IMR-90 (cell line): ENCODE results near the gene PRTG. TPM values are rescaled to one million over a fixed set of nuclear protein-coding genes. Genes with fewer than 3 reads are reported as not detected.

Experiments used
- ATAC-seq: fragments of 200-7000 bp; cut with Tn5 transposase; 2 replicates; pipeline ENCODE4 v1.9.1; 2020; ENCODE audit warnings: low read depth, mild to moderate bottlenecking, moderate library complexity
- BruUV-seq: library from RNA; stranded (reverse); fragments of 400-500 nt; replicated peaks from 2 replicates; lab custom pipeline; 2021; lab: Mats Ljungman, UMichigan
- CTCF ChIA-PET: fragments of 300-600 bp; formaldehyde crosslinking; extraction: SDS; loops from one replicate; lab custom pipeline; 2021; ENCODE audit warnings: antibody characterized with exemption; lab: Yijun Ruan, JAX
- POLR2A ChIA-PET: fragments of 300-600 bp; sonication (Branson Sonifier 250); formaldehyde crosslinking; loops from one replicate; lab custom pipeline; 2022; ENCODE audit warnings: antibody characterized with exemption; ENCODE audit not compliant: unreplicated experiment; lab: Charles Lee
- DNase-seq: peaks from one replicate; pipeline ENCODE4 v3.0.0; 2013
- H2AFZ ChIP-seq: replicated peaks from 2 replicates; pipeline ENCODE3; 2013; ENCODE audit warnings: low read length, mild to moderate bottlenecking; ENCODE audit not compliant: poor library complexity
- H2AK5ac ChIP-seq: 2 replicates; pipeline ENCODE4 v1.6.1; 2013; ENCODE audit warnings: low read depth, low read length, inconsistent platforms
- H2AK9ac ChIP-seq: replicated peaks from 2 replicates; pipeline ENCODE3; 2013; ENCODE audit warnings: mild to moderate bottlenecking, low read depth, low read length, moderate library complexity; ENCODE audit not compliant: poor library complexity
- H2BK120ac ChIP-seq: 2 replicates; pipeline ENCODE4 v1.6.1; 2013; ENCODE audit warnings: low read depth, low read length, inconsistent platforms
- H2BK15ac ChIP-seq: 3 replicates; pipeline ENCODE4 v1.6.1; 2013; ENCODE audit warnings: low read depth, low read length, inconsistent platforms
- H2BK20ac ChIP-seq: 2 replicates; pipeline ENCODE4 v1.6.1; 2013; ENCODE audit warnings: low read depth, mild to moderate bottlenecking, inconsistent platforms, low read length, moderate library complexity
- H2BK5ac ChIP-seq: 2 replicates; pipeline ENCODE4 v1.6.1; 2013; ENCODE audit warnings: mild to moderate bottlenecking, low read depth, low read length, inconsistent platforms; ENCODE audit not compliant: poor library complexity, severe bottlenecking
- H3K14ac ChIP-seq: replicated peaks from 2 replicates; pipeline ENCODE4 v1.6.1; 2013; ENCODE audit warnings: low read depth, low read length, inconsistent platforms
- H3K18ac ChIP-seq: 2 replicates; pipeline ENCODE4 v1.6.1; 2013; ENCODE audit warnings: low read depth, low read length, control low read depth
- H3K23ac ChIP-seq: 2 replicates; pipeline ENCODE4 v1.6.1; 2013; ENCODE audit warnings: low read depth, low read length, inconsistent platforms
- H3K27ac ChIP-seq: 2 replicates; pipeline ENCODE4 v1.5.1; 2013; ENCODE audit warnings: mild to moderate bottlenecking, control low read depth, low read length; ENCODE audit not compliant: insufficient read depth
- H3K27me3 ChIP-seq: 2 replicates; pipeline ENCODE4 v1.6.1; 2013; ENCODE audit warnings: low read length; ENCODE audit not compliant: control insufficient read depth, insufficient read depth
- H3K36me3 ChIP-seq: 2 replicates; pipeline ENCODE4 v1.6.1; 2013; ENCODE audit warnings: low read length, mixed read lengths; ENCODE audit not compliant: control insufficient read depth, insufficient read depth
- H3K4ac ChIP-seq: 2 replicates; pipeline ENCODE4 v1.6.1; 2013; ENCODE audit warnings: low read depth, low read length, inconsistent platforms
- H3K4me1 ChIP-seq: 2 replicates; pipeline ENCODE4 v1.6.1; 2013; ENCODE audit warnings: low read length, mixed read lengths; ENCODE audit not compliant: control insufficient read depth, insufficient read depth
- H3K4me2 ChIP-seq: 2 replicates; pipeline ENCODE4 v1.6.1; 2013; ENCODE audit warnings: low read depth, mild to moderate bottlenecking, control low read depth, low read length, moderate library complexity
- H3K4me3 ChIP-seq: 2 replicates; pipeline ENCODE4 v1.5.1; 2013; ENCODE audit warnings: low read depth, mild to moderate bottlenecking, control low read depth, low read length, moderate library complexity; ENCODE audit not compliant: insufficient read depth
- H3K56ac ChIP-seq: 2 replicates; pipeline ENCODE4 v1.6.1; 2013; ENCODE audit warnings: low read length, inconsistent platforms; ENCODE audit not compliant: insufficient read depth; ENCODE audit errors: extremely low read depth
- H3K79me1 ChIP-seq, 2 experiments: 2 replicates each; pipeline ENCODE4 v1.6.1; 2013; ENCODE audit warnings: low read length in 2 of 2, inconsistent platforms in 1 of 2, low read depth in 1 of 2
- H3K9ac ChIP-seq: 2 replicates; pipeline ENCODE4 v1.6.1; 2013; ENCODE audit warnings: low read depth, low read length, control low read depth
- H3K9me1 ChIP-seq: 2 replicates; pipeline ENCODE4 v1.6.1; 2013; ENCODE audit warnings: low read length, inconsistent platforms; ENCODE audit not compliant: insufficient read depth
- H3K9me3 ChIP-seq: 2 replicates; pipeline ENCODE4 v1.6.1; 2013; ENCODE audit warnings: low read length; ENCODE audit not compliant: control insufficient read depth, insufficient read depth
- H4K20me1 ChIP-seq: 2 replicates; pipeline ENCODE4 v1.6.1; 2013; ENCODE audit warnings: low read length, inconsistent platforms; ENCODE audit not compliant: insufficient read depth
- H4K5ac ChIP-seq: 2 replicates; pipeline ENCODE4 v1.6.1; 2013; ENCODE audit warnings: mild to moderate bottlenecking, low read depth, low read length, control low read depth
- H4K8ac ChIP-seq, 2 experiments: 2 replicates each; pipeline ENCODE4 v1.6.1; 2013; ENCODE audit warnings: low read depth in 2 of 2, low read length in 2 of 2, control low read depth in 1 of 2, inconsistent platforms in 1 of 2
- H4K91ac ChIP-seq: 2 replicates; pipeline ENCODE4 v1.6.1; 2013; ENCODE audit warnings: low read depth, low read length, inconsistent platforms; ENCODE audit not compliant: insufficient read depth
- CHD1 ChIP-seq: IDR thresholded peaks from 2 replicates; pipeline ENCODE4 v1.6.1; 2012; ENCODE audit warnings: low read depth, low read length, improper control_type of control experiment
- MXI1 ChIP-seq: IDR thresholded peaks from 2 replicates; pipeline ENCODE4 v1.6.1; 2012; ENCODE audit warnings: low read depth, mild to moderate bottlenecking, low read length, moderate library complexity, borderline replicate concordance
- POLR2A ChIP-seq: IDR thresholded peaks from 2 replicates; pipeline ENCODE4 v1.6.1; 2012; ENCODE audit warnings: mild to moderate bottlenecking, low read depth, low read length
- SMC3 ChIP-seq: fragments of 150-350 bp; IDR thresholded peaks from 2 replicates; pipeline ENCODE4 v1.6.1; 2016; ENCODE audit warnings: low read depth, mild to moderate bottlenecking, antibody characterized with exemption, low read length, moderate library complexity
- WGBS, 2 experiments: methylation state at CpG; one replicate each; pipeline versions ENCODE4 v1.1.5 to v1.1.7; 2013; ENCODE audit warnings: missing lambda C conversion rate in 2 of 2; ENCODE audit not compliant: insufficient read length in 1 of 2; ENCODE audit errors: extremely low coverage in 2 of 2; 5-methylcytosine and 5-hydroxymethylcytosine counted together
- dilution Hi-C: fragments of 300-500 bp; cut with HindIII; formaldehyde crosslinking; loops from one replicate; pipeline ENCODE4 v1.14.3; 2018; ENCODE audit warnings: low sequenced_read_pairs; ENCODE audit not compliant: unreplicated experiment
- in situ Hi-C: fragments of 300-500 bp; cut with MboI; formaldehyde crosslinking; loops from 3 replicates; pipeline ENCODE4 v1.14.3; 2019; ENCODE audit warnings: low sequenced_read_pairs, inconsistent platforms, mixed read lengths
- intact Hi-C: fragments of 100-400 bp; cut with micrococcal nuclease; formaldehyde crosslinking; loops from 2 replicates; pipeline ENCODE4 v1.10.0; 2022
- polyA plus RNA-seq, 3 experiments: library from polyadenylated mRNA; depleted of rRNA; stranded (reverse); fragments of >200 nt; gene quantifications; 2 replicates each; pipeline ENCODE4 v1.2.3, GENCODE V29; 2012; ENCODE audit warnings: low replicate concordance in 1 of 3
- total RNA-seq: library from RNA; depleted of rRNA; stranded (reverse); fragments of >200 nt; gene quantifications from 2 replicates; pipeline ENCODE4 v1.2.3, GENCODE V29; 2012
- TF ChIP-seq, protein P1 (sequence below): conservative IDR thresholded peaks from 2 replicates; pipeline ENCODE4 v1.5.1; 2012; ENCODE audit warnings: mild to moderate bottlenecking, low read depth, low read length, improper control_type of control experiment

PRTG gene
- total and polyA plus RNA-seq, 2 of the 4 experiments (the other 2 are of a cell fraction): 0.99 to 1.4 TPM

DNA sequence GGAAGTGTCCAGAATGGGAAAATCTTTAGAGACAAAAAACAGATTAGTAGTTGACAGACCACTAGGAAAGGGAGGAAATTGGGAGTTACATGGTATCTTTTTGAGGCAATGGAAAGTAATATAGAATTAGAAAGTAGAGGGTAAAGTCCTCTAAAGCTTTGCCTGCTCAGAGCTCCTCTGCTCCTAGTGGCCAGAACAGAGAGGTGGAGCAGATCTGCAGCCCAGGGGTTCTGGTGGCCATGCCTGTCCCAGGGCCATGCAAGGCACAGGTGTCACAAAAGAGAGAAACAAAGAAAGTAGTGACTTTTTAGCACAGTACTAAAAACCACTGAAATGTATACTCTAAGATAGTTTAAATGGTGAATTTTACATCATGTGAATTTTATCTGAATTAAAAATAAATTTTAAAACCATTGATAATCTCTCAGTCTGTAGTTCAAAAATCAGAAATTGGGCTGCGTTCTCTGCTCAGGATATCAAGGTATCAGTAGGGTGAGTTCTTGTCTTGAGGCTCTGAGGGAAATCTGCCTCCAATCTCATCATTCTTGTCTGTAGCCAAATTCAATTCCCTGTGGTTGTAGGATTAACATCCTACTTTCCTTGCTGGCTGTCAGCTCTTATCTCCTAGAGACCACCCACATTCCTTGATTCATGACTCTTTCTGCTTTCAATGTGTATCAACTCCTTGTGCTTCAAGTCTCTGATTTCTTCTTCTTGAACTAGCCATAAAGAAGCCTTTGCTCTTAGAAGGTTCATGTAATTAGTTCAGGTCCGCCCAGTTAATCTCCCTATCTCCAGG, 178.4 kb downstream of the PRTG start:
- Histone ChIP-seq H4K91ac (no peak overlapping the region), H2BK20ac (no peak overlapping the region), H3K23ac (no peak overlapping the region), H3K79me1 (peaks cover 0 to 6% of the 10 kb centered on the region in 2 experiments; a peak in 1 of 4 replicates), H3K36me3 (no peaks in the 10 kb centered on the region), H4K20me1 (no peaks in the 10 kb centered on the region), H2BK120ac (no peak overlapping the region), H3K9ac (no peak overlapping the region), H2AK9ac (no peak overlapping the region), H3K9me1 (no peaks in the 10 kb centered on the region; the same call in 1 of the 2 replicates), H3K4me1 (no peaks in the 10 kb centered on the region), H2AK5ac (no peak overlapping the region), H3K4ac (no peak overlapping the region), H4K5ac (no peak overlapping the region), H2BK15ac (no peak overlapping the region), H2BK5ac (no peak overlapping the region), H3K56ac (no peak overlapping the region), H3K4me3 (no peak overlapping the region), H3K18ac (no peak overlapping the region), H4K8ac (no peak overlapping the region), H3K27me3 (no peaks in the 10 kb centered on the region), H3K27ac (no peak overlapping the region), H3K14ac (no peak overlapping the region), H3K9me3 (0 out of 2 replicates have a peak, but pooled peaks cover 5% of the 10 kb centered on the region), H3K4me2 (no peak overlapping the region), H2AFZ (no peak overlapping the region)
- POLR2A ChIA-PET: no interaction called here
- intact Hi-C loops (no loop called here), dilution Hi-C loops (no loop called here), in situ Hi-C loops (no loop called here)
- no TSS peak for BruUV-seq
- DNase-seq (no peak), ATAC-seq (no peak)
- CTCF ChIA-PET: no interaction called here
- no CpG with 5 or more reads among the region's 2 CpGs for WGBS, 2 experiments
- TF ChIP-seq SMC3 (no peak), MXI1 (no peak), POLR2A (no peak), CHD1 (no peak)
- TF ChIP-seq, protein P1, sequence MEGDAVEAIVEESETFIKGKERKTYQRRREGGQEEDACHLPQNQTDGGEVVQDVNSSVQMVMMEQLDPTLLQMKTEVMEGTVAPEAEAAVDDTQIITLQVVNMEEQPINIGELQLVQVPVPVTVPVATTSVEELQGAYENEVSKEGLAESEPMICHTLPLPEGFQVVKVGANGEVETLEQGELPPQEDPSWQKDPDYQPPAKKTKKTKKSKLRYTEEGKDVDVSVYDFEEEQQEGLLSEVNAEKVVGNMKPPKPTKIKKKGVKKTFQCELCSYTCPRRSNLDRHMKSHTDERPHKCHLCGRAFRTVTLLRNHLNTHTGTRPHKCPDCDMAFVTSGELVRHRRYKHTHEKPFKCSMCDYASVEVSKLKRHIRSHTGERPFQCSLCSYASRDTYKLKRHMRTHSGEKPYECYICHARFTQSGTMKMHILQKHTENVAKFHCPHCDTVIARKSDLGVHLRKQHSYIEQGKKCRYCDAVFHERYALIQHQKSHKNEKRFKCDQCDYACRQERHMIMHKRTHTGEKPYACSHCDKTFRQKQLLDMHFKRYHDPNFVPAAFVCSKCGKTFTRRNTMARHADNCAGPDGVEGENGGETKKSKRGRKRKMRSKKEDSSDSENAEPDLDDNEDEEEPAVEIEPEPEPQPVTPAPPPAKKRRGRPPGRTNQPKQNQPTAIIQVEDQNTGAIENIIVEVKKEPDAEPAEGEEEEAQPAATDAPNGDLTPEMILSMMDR: no peak
